Ishikawa (cell line): ENCODE data around the gene ERMP1.

Source experiments
- EP300 ChIP-seq: IDR thresholded peaks from 2 replicates; pipeline ENCODE4 v1.6.1; 2012; ENCODE audit warnings: borderline replicate concordance
- MAX ChIP-seq: IDR thresholded peaks from 2 replicates; pipeline ENCODE4 v1.6.1; 2012
- NFIC ChIP-seq: IDR thresholded peaks from 2 replicates; pipeline ENCODE4 v1.6.1; 2012
- TAF1 ChIP-seq: IDR thresholded peaks from 2 replicates; pipeline ENCODE4 v1.6.1; 2012; ENCODE audit warnings: low read depth, mild to moderate bottlenecking

GRCh38 chr9:5835808-5836207 lies 2.9 kb upstream of the ERMP1 start:
- no peak for TF ChIP-seq EP300
- TF ChIP-seq NFIC, result no peak
- TF ChIP-seq MAX, result no peak
- TF ChIP-seq TAF1, result no peak
